Activated T-helper 1 cell treated with anti-CD3 and anti-CD28 coated beads, Interleukin-12 subunit alpha, Interleukin-12 subunit beta, Interleukin-2, Interleukin-4 antibody, amounts not matched to agents 30 ng/mL and 10 ng/mL and 1 ng/mL, durations not matched to agents 14 hours and 24 hours and 36 hours (primary cell): Measurements from ENCODE around the gene MPC1L. TPM values are rescaled to one million over a fixed set of nuclear protein-coding genes. Genes with fewer than 3 reads are reported as not detected.
"Not testable (repeated sequence)": the region's sequence is repeated elsewhere in the genome, so short reads cannot be mapped to it uniquely, and the experiment has no call there.

ENCODE experiments used
- DNase-seq: peaks from one replicate; pipeline ENCODE4 v3.0.0; 2021; ENCODE audit warnings: low spot score
- H3K27ac Mint-ChIP-seq: one replicate; pipeline ENCODE4 v1.8.0; 2021; ENCODE audit warnings: mild to moderate bottlenecking, mixed read lengths
- H3K27me3 Mint-ChIP-seq: one replicate; pipeline ENCODE4 v1.8.0; 2022; ENCODE audit warnings: mild to moderate bottlenecking, moderate library complexity, mixed read lengths; ENCODE audit not compliant: insufficient read depth
- H3K36me3 Mint-ChIP-seq: one replicate; pipeline ENCODE4 v1.8.0; 2021; ENCODE audit warnings: low read depth, mixed read lengths
- H3K4me1 Mint-ChIP-seq: one replicate; pipeline ENCODE4 v1.8.0; 2021; ENCODE audit warnings: low read depth, mixed read lengths
- H3K4me3 Mint-ChIP-seq: one replicate; pipeline ENCODE4 v1.8.0; 2021; ENCODE audit warnings: mild to moderate bottlenecking, moderate library complexity, mixed read lengths
- H3K9me3 Mint-ChIP-seq: one replicate; pipeline ENCODE4 v1.8.0; 2021; ENCODE audit warnings: mixed read lengths
- intact Hi-C: fragments of 100-400 bp; cut with micrococcal nuclease; formaldehyde crosslinking; loops from one replicate; pipeline ENCODE4 v1.15.1; 2024
- total RNA-seq: library from RNA; stranded (reverse); gene quantifications from 2 replicates; pipeline ENCODE4 v1.2.3, GENCODE V29; 2022

MPC1L gene
- not detected in 2 replicates for total RNA-seq

DNA sequence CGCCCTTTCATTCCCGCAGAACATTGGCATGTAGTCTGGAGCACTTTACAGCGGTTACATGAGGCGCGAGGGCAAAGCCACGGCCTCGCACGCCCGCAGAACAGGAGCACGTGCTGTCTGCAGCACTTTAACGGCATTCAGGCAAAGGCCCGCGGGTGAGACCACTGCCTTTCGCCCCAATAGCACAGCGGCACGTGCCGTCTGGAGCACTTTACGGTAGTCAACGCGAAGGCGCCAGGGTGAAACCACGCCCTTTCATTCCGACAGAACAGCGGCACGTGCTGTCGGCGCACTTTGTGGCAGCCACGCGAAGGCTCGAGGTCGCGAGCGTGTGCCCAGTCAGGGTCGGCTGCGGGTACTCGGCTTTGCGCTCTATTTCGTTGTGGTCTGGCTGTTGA is at the start of gene MPC1L:
MPC1L (plus strand) TSS at position 290 of the 398 bp plus-strand sequence. CDS start 138 bp downstream, outside the sequence.
- H3K27ac Mint-ChIP-seq: no peak within 1 kb of the TSS

DNA sequence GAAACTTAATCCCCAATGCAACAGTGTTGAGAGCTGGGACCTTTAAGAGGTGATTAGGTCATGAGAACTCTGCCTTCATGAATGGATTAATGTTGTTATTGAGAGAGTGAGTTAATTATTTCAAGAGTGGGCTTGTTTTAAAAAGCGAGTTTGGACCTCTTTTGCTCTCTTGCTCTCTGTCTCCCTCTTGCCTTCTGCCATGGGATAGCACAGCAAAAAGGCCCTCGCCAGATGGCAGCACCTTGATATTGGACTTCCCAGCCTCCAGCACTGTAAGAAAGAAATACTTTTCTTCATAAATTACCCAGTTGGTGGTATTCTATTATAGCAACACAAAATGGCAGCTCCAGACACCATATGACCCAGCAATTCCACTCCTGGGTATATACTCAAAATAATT is 49.5 kb upstream of the MPC1L start:
- Mint-ChIP-seq H3K36me3 (no peaks in the 10 kb centered on the region), H3K4me1 (peaks cover 18% of the 10 kb centered on the region), H3K27ac (no peak overlapping the region), H3K9me3 (no peaks in the 10 kb centered on the region), H3K4me3 (no peak overlapping the region), H3K27me3 (no peaks in the 10 kb centered on the region)
- intact Hi-C loops: loop anchor here (1.0 kb wide), 1 partner anchor 29 kb away; no protein-coding TSS in a partner anchor
- DNase-seq: peak; percentile 12

More for the DNA sequence above, at the start of gene MPC1L:
- intact Hi-C loops: no loop called here
- Mint-ChIP-seq H3K4me3 (no peak within 1 kb of the TSS), H3K36me3 (peaks cover 6% of the 10 kb centered on the region), H3K4me1 (no peaks in the 10 kb centered on the region), H3K9me3 (no peaks in the 10 kb centered on the region), H3K27me3 (no peaks in the 10 kb centered on the region)
- no peak for DNase-seq

DNA sequence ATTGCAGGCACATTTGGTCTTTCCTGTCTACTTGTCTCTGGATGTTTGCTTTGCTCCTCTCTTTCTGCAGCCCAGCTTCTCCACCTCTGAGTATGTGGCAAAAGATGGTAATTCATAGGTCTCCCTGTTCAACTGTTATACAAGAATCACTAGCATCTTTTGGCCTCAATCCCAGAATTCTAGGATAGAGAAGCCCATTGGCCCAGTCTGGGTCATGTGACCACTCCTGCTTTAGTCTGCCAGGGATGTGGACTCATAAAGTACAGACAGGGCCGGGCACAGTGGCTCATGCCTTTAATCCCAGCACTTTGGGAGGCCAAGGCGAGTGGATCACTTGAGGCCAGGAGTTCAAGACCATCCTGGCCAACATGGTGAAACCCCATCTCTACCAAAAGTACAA is 47.8 kb upstream of the MPC1L start:
- DNase-seq, H3K36me3 Mint-ChIP-seq, H3K9me3 Mint-ChIP-seq, H3K27me3 Mint-ChIP-seq, H3K27ac Mint-ChIP-seq, intact Hi-C loops, H3K4me3 Mint-ChIP-seq: not testable (repeated sequence)
- H3K4me1 Mint-ChIP-seq: peaks cover 13% of the 10 kb centered on the region

DNA sequence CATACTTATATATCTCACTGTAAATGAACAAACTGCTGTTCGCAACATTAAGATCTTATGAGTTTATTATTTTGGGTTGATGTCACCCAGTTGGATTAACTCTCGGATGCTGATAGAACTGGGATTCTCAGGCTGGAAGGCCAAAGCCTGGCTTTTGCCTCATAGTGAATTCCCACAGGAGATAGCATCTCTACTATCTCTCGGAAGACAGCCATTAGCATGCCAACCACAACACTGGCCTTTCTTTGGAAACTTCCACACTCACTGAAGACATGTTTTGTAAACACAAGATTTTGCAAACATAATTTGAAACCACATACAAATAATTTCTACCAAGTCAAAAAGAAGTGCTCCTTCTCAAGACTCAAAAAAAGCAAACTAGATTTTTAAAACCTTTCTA is 46.9 kb upstream of the MPC1L start:
- Mint-ChIP-seq H3K36me3 (no peaks in the 10 kb centered on the region), H3K27ac (no peak overlapping the region), H3K27me3 (no peaks in the 10 kb centered on the region), H3K4me3 (no peak overlapping the region), H3K9me3 (no peaks in the 10 kb centered on the region), H3K4me1 (peaks cover 4% of the 10 kb centered on the region)
- intact Hi-C loops: no loop called here
- DNase-seq: no peak

DNA sequence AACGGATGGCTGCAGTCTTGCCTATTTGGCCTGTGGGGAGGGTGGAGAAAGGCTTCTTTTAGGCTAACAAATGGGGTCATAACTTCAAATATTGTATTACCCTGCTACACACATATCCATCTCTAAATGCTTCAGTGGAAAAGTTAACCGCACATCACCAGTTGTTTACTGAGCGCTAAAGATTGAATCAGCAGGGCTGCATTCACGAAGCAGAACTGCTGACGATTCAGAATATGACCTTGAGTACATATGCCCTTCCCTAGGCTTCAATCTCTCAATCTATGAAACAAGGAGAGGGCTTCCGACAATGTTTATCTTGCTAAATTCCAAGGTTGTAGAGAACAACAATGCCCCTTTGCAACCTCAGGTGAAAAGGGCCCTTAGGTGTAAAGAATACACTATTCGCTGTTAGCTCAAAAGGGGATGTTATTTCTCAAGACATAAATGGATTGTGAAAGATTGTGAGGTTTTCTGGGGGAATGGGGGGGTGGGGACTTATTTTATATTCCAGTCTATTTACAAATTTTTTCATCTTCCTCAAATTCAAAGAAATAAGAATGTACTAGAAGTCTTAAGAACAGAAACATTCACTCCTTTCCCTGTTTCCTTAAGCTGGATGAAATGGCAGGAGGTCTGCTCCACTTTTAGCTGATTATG is 45.1 kb upstream of the MPC1L start:
- H3K4me1 Mint-ChIP-seq: peaks cover 13% of the 10 kb centered on the region
- no peaks in the 10 kb centered on the region for H3K9me3 Mint-ChIP-seq
- no peak for DNase-seq
- no peak overlapping the region for H3K4me3 Mint-ChIP-seq
- no peaks in the 10 kb centered on the region for H3K27me3 Mint-ChIP-seq
- no peak overlapping the region for H3K27ac Mint-ChIP-seq
- no peaks in the 10 kb centered on the region for H3K36me3 Mint-ChIP-seq
- intact Hi-C loops: no loop called here

DNA sequence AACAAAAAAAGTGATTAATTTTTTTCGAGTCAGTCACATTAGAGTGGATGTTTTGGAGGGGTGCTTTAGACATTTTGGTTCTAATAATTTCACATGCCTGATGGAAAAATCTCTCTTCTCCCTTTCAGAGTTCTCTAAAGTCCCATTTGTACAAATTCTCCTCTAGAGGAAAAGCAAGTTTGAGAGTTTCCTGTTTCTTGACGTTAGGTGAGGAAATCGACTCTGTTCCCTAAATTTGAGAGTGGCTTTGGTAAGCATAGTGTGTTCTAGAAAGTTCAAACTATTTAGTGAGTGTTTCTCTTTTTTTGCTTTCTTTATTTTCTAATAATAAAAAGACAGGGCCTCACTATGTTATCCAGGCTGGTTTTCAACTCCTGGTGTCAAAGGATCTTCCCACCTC is 44.1 kb upstream of the MPC1L start:
- Mint-ChIP-seq H3K4me3 (no peak overlapping the region), H3K36me3 (peaks cover 4% of the 10 kb centered on the region), H3K9me3 (no peaks in the 10 kb centered on the region), H3K4me1 (peaks cover 17% of the 10 kb centered on the region), H3K27me3 (no peaks in the 10 kb centered on the region), H3K27ac (no peak overlapping the region)
- intact Hi-C loops: no loop called here
- DNase-seq: no peak

DNA sequence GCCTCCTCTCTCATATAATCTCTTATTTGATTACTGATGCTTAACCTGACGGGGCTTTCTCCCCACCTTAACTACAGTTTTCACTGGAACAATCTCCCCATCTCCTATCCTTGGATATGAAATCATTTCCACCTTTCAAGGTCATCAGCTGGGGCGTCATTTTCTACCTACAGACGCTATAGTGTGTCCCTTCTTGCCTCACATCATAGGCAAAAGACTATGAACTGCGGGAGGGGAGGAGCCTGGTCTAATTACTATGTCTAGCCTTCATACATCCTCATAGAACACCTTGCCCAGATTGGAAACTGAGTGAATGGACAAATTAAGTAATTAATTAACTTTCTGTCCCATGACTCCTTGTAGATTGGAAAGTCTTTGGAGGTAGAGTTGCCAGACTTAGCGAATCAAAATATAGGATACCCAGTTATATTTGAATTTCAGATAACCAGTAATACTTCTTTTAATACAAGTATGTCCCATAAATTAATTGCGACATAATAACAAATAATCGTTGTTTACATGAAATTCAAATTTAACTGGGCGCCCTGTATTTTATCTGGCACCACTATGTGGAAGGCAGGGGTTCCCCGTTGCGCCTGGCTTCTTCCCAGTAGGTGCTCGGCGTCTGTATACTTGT is 43.2 kb upstream of the MPC1L start:
- Mint-ChIP-seq H3K27ac (peak overlapping the region; percentile 97), H3K27me3 (no peaks in the 10 kb centered on the region), H3K4me3 (peak overlapping the region; percentile 94), H3K36me3 (peaks cover 4% of the 10 kb centered on the region), H3K9me3 (no peaks in the 10 kb centered on the region), H3K4me1 (peaks cover 17% of the 10 kb centered on the region)
- no peak for DNase-seq
- intact Hi-C loops: loop anchor here (1.0 to 10.0 kb wide), 7 partner anchors 9 to 752 kb away; partner anchors contain the start of genes CXorf38, DDX3X, MED14 and USP9X

DNA sequence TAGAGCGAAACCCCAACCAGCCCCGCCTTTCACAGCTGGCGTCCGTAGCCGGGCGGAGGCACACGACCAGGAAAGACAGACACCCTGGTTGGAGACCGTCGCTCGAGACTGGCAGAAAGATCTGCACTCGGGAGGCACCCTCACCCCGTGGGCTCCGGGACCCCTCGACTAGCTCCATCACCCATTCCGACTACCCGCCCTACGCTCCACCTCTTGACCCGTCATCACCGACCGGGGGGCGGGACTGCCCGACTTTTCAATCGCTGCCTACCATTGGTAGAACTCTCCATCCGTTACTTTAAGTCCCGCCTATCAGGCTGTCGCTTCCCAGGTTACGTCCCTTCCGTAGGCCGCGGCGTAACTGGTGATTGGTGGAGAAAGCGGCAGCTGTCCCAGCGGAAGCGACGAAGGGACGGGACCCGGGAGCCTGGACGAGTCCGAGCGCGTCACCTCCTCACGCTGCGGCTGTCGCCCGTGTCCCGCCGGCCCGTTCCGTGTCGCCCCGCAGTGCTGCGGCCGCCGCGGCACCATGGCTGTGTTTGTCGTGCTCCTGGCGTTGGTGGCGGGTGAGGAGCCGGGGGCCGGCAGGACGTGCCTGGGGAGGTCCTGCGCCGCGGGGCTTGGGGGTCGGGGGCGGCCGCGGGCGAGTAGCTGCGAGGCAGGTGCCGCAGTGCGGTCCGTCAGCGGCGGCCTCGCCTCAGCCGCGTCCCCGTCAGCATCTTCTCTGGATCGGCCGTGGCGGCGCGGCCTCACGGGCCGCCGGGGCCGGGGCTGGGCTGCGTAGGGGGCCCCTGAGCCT is 42.5 kb upstream of the MPC1L start, which contains the start of gene ATP6AP2:
ATP6AP2 (plus strand) TSS at position 434 of the 799 bp plus-strand sequence; CDS start at position 530, 96 bp downstream.
- peaks cover 17% of the 10 kb centered on the region for H3K4me1 Mint-ChIP-seq
- intact Hi-C loops: loop anchor here (1.0 to 10.0 kb wide), 7 partner anchors 9 to 752 kb away; partner anchors contain the start of genes CXorf38, DDX3X, MED14 and USP9X
- DNase-seq: peak; percentile 85
- H3K4me3 Mint-ChIP-seq: peak within 1 kb of the TSS; percentile 94
- H3K36me3 Mint-ChIP-seq: peaks cover 5% of the 10 kb centered on the region
- H3K27ac Mint-ChIP-seq: peak within 1 kb of the TSS; percentile 97
- no peaks in the 10 kb centered on the region for H3K27me3 Mint-ChIP-seq
- H3K9me3 Mint-ChIP-seq: no peaks in the 10 kb centered on the region

DNA sequence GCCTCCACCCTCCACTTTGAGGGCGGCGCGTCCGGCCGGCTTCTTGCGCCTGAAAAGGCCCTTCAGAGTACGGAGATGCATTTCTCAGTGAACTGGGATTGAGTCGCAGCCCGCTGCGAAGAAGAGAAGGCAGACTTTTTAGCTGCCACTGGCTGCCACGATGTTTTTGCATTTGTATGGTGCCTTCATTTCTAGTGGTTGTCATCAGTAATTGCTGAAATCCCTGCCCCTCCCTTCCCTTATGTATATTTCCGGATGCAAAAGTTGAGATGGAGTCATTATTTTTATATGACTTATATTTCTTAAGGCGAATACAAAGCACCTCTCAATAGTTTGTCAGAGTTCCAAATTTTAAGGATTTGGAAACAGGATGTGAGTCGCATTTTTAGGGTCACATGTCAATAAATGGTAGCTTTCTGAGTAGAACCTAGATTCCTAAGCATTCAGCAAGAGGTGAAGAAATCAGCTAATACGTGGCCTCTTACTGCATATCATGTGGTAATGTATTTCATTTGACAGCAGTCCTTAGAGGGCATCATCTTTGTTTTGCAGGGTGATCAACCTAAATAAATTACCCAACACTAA is 41.8 kb upstream of the MPC1L start:
- Mint-ChIP-seq H3K27me3 (no peaks in the 10 kb centered on the region), H3K4me3 (peak overlapping the region; percentile 81), H3K36me3 (peaks cover 9% of the 10 kb centered on the region), H3K9me3 (no peaks in the 10 kb centered on the region), H3K4me1 (peaks cover 24% of the 10 kb centered on the region), H3K27ac (peak overlapping the region; percentile 40)
- intact Hi-C loops: loop anchor here (2.0 to 10.0 kb wide), 3 partner anchors 37 to 751 kb away; partner anchors contain the start of genes DDX3X and USP9X
- peak; percentile 4 for DNase-seq

DNA sequence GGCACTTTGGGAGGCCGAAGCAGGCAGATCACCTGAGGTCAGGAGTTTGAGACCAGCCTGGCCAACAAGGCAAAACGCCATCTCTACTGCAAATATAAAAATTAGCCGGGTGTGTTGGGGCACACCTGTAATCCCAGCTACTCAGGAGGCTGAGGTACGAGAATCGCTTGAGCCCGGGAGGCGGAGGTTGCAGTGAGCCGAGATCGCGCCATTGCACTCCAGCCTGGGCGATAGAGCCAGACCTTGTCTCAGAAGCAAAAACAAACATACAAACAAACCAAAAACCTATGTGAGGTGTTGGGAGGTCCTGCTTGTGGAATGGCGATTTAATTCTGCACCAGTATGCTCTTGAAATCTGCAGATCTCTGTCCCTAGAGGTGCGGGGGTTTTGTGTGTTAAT is 41.0 kb upstream of the MPC1L start:
- intact Hi-C loops: loop anchor here (5.0 to 10.0 kb wide), 2 partner anchors 503 to 750 kb away; partner anchors contain the start of genes DDX3X and USP9X

DNA sequence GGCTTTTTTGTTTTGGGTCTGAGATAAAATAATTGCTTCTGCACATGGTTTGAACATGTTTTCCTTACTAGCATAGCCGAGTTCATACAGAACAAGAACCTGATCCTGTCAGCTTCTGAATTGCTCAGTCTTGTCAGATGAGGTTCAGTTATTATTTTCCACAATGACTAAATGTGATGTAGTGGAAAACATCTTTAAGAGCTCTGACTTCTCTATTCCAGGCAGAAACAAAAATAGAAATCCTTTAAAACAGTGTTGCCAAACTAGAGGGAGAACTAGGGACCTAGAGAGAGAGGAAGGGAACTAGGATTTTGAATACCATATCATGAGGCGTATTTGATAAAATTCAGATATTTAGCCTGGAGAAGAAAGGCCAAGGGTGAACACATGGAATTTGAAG is 40.4 kb upstream of the MPC1L start:
- no peak for DNase-seq
- peak overlapping the region; percentile 65 for H3K4me3 Mint-ChIP-seq
- H3K4me1 Mint-ChIP-seq: peaks cover 30% of the 10 kb centered on the region
- H3K27ac Mint-ChIP-seq: no peak overlapping the region
- intact Hi-C loops: loop anchor here (5.0 to 10.0 kb wide), 2 partner anchors 502 to 749 kb away; partner anchors contain the start of genes DDX3X and USP9X
- H3K36me3 Mint-ChIP-seq: peaks cover 9% of the 10 kb centered on the region
- no peaks in the 10 kb centered on the region for H3K9me3 Mint-ChIP-seq
- H3K27me3 Mint-ChIP-seq: no peaks in the 10 kb centered on the region

More for the DNA sequence above, 41.0 kb upstream of the MPC1L start:
- not testable (repeated sequence) for H3K27ac Mint-ChIP-seq, H3K9me3 Mint-ChIP-seq, H3K36me3 Mint-ChIP-seq, H3K27me3 Mint-ChIP-seq, DNase-seq
- H3K4me1 Mint-ChIP-seq: peaks cover 25% of the 10 kb centered on the region
- peak overlapping the region; percentile 81 for H3K4me3 Mint-ChIP-seq

DNA sequence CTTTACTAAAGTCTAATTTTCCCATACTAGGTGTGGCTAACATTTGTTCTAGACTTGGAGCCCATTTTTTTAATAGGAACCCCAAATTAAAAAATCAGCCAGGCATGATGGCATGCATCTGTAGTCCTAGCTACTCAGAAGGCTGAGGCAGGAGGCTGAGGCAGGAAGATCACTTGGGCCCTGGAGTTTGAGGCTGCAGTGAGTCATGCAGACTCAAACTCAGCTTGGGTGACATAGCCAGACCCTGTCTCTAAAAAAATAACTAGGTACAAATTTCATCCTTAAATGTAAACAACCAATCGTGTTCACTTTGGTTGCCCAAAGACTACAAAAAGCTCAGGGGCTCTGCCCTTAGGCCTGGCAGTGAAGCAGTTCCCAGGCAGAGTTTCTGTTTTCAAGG is 35.6 kb upstream of the MPC1L start:
- H3K4me3 Mint-ChIP-seq, H3K27me3 Mint-ChIP-seq, H3K9me3 Mint-ChIP-seq, H3K27ac Mint-ChIP-seq, DNase-seq: not testable (repeated sequence)
- intact Hi-C loops: loop anchor here (2.0 to 10.0 kb wide), 2 partner anchors 147 to 497 kb away; partner anchors contain the start of genes MED14 and USP9X
- Mint-ChIP-seq H3K36me3 (peaks cover 16% of the 10 kb centered on the region), H3K4me1 (peaks cover 36% of the 10 kb centered on the region)
